HepG2 (cell line): ENCODE data around the gene KLHL18. TPM values are rescaled to one million over a fixed set of nuclear protein-coding genes. Genes with fewer than 3 reads are reported as not detected.

Experiments used
- ATAC-seq: fragments of 200-7000 bp; cut with Tn5 transposase; 3 replicates; pipeline ENCODE4 v1.9.1; 2020; ENCODE audit warnings: mild to moderate bottlenecking, moderate library complexity
- BruUV-seq: library from RNA; stranded (reverse); fragments of 400-500 nt; replicated peaks from 2 replicates; lab custom pipeline; 2021; lab: Mats Ljungman, UMichigan
- CTCF ChIA-PET: fragments of 300-600 bp; formaldehyde crosslinking; extraction: SDS; loops from one replicate; lab custom pipeline; 2021; ENCODE audit warnings: low total read pairs, inconsistent platforms, low intra/inter-chr PET ratio; lab: Yijun Ruan, JAX
- POLR2A ChIA-PET: fragments of 350-600 bp; sonication (Branson Sonifier 250); formaldehyde crosslinking; loops from one replicate; lab custom pipeline; 2020; ENCODE audit warnings: antibody characterized with exemption, inconsistent platforms; lab: Yijun Ruan, JAX
- DNase-seq: peaks from one replicate; pipeline ENCODE4 v3.0.0-alpha.2; 2015; ENCODE audit warnings: low spot score
- FAIRE-seq: peaks from 3 replicates; lab custom pipeline; 2011; peaks lifted over from hg19 to GRCh38; lab: Jason Lieb, UNC
- H2AFZ ChIP-seq: one replicate; pipeline ENCODE4 v1.6.1; 2011; ENCODE audit warnings: low read length, inconsistent platforms
- H3K27ac ChIP-seq: fragments of 300-600 bp; 3 replicates; pipeline ENCODE4 v1.8.0; 2011; ENCODE audit warnings: mixed run types, mild to moderate bottlenecking, mixed read lengths, low read length, inconsistent platforms; ENCODE audit not compliant: insufficient read depth; ENCODE audit errors: extremely low read length
- H3K27me3 ChIP-seq, 2 experiments: fragments of 200-600 bp in 1 of 2; 2 replicates in 1 of 2; 3 replicates in 1 of 2; pipeline versions ENCODE4 v1.6.0 to v1.8.0; 2011; ENCODE audit warnings: low read length in 2 of 2, mild to moderate bottlenecking in 2 of 2, moderate library complexity in 2 of 2, inconsistent platforms in 1 of 2; ENCODE audit not compliant: insufficient read depth in 2 of 2, control insufficient read depth in 1 of 2
- H3K36me3 ChIP-seq, 2 experiments: fragments of 200-600 bp in 1 of 2; replicated peaks in 1 of 2; 2 replicates in 1 of 2; 3 replicates in 1 of 2; pipeline versions ENCODE4 v1.5.1 to v1.8.0; 2011; ENCODE audit warnings: low read length in 2 of 2, inconsistent platforms in 1 of 2; ENCODE audit not compliant: insufficient read depth in 2 of 2, control insufficient read depth in 1 of 2
- H3K4me1 ChIP-seq: 2 replicates; pipeline ENCODE4 v1.5.1; 2012; ENCODE audit warnings: low read length, inconsistent platforms; ENCODE audit not compliant: insufficient read depth
- H3K4me2 ChIP-seq: 2 replicates; pipeline ENCODE4 v1.6.0; 2011; ENCODE audit warnings: low read depth, low read length, inconsistent platforms
- H3K4me3 ChIP-seq, 3 experiments: fragments of 200-600 bp in 1 of 3; sonication (generic), shearing (Covaris generic) in 1 of 3; replicated peaks in 1 of 3; 2 replicates each; pipeline ENCODE4 v1.5.1; 2011 to 2016; ENCODE audit warnings: low read length in 3 of 3, inconsistent platforms in 2 of 3, low read depth in 2 of 3, mild to moderate bottlenecking in 2 of 3, control low read depth in 1 of 3, mixed read lengths in 1 of 3; ENCODE audit not compliant: insufficient read depth in 1 of 3
- H3K79me2 ChIP-seq: one replicate; pipeline ENCODE4 v1.6.1; 2011; ENCODE audit warnings: low read length, inconsistent platforms; ENCODE audit not compliant: insufficient read depth
- H3K9ac ChIP-seq: 2 replicates; pipeline ENCODE4 v1.6.0; 2011; ENCODE audit warnings: mild to moderate bottlenecking, low read depth, low read length, inconsistent platforms; ENCODE audit not compliant: insufficient read depth
- H3K9me3 ChIP-seq: 2 replicates; pipeline ENCODE4 v1.5.1; 2012; ENCODE audit warnings: mild to moderate bottlenecking, low read length
- H4K20me1 ChIP-seq: 2 replicates; pipeline ENCODE4 v1.6.0; 2011; ENCODE audit warnings: inconsistent platforms, mild to moderate bottlenecking, low read length, moderate library complexity; ENCODE audit not compliant: insufficient read depth
- AHR ChIP-seq: IDR thresholded peaks from 2 replicates; pipeline ENCODE4 v1.6.1; 2018; ENCODE audit warnings: missing genetic modification reagents, missing compliant biosample characterization
- HMGA1 ChIP-seq: sonication (generic); formaldehyde crosslinking; conservative IDR thresholded peaks from 2 replicates; pipeline ENCODE4 v1.4.0; 2020; ENCODE audit warnings: missing genetic modification reagents
- NFATC3 ChIP-seq: sonication (generic); formaldehyde crosslinking; IDR thresholded peaks from 2 replicates; pipeline ENCODE4 v1.5.1; 2020; ENCODE audit warnings: mild to moderate bottlenecking, missing genetic modification reagents
- POLR2A ChIP-seq, 2 experiments: IDR thresholded peaks; 2 replicates each; pipeline ENCODE4 v1.6.1; 2011; ENCODE audit warnings: low read depth in 2 of 2, low read length in 2 of 2, mild to moderate bottlenecking in 1 of 2, moderate library complexity in 1 of 2; ENCODE audit not compliant: insufficient read depth in 1 of 2
- RNF2 ChIP-seq: fragments of 450-650 bp; conservative IDR thresholded peaks from 2 replicates; pipeline ENCODE4 v1.6.1; 2016; ENCODE audit warnings: low read depth
- SAP130 ChIP-seq: IDR thresholded peaks from 2 replicates; pipeline ENCODE4 v1.6.1; 2016; ENCODE audit warnings: low read depth
- ZMYM3 ChIP-seq: sonication (generic); formaldehyde crosslinking; IDR thresholded peaks from 2 replicates; pipeline ENCODE4 v1.5.1; 2020; ENCODE audit warnings: mild to moderate bottlenecking, missing genetic modification reagents
- ZNF121 ChIP-seq: sonication (generic); formaldehyde crosslinking; IDR thresholded peaks from 2 replicates; pipeline ENCODE4 v1.5.0; 2020; ENCODE audit warnings: mild to moderate bottlenecking, missing genetic modification reagents
- ZNF460 ChIP-seq: sonication (generic); formaldehyde crosslinking; IDR thresholded peaks from 2 replicates; pipeline ENCODE4 v1.5.1; 2020; ENCODE audit warnings: missing genetic modification reagents, mild to moderate bottlenecking, borderline replicate concordance
- ZNF589 ChIP-seq: sonication (generic); formaldehyde crosslinking; conservative IDR thresholded peaks from 2 replicates; pipeline ENCODE4 v1.8.0; 2022; ENCODE audit warnings: mild to moderate bottlenecking, moderate library complexity, missing genetic modification reagents
- ZNF670 ChIP-seq: sonication (generic); formaldehyde crosslinking; IDR thresholded peaks from 2 replicates; pipeline ENCODE4 v1.8.0; 2022; ENCODE audit warnings: mild to moderate bottlenecking, missing genetic modification reagents, borderline replicate concordance
- ZNF737 ChIP-seq: sonication (generic); formaldehyde crosslinking; IDR thresholded peaks from 2 replicates; pipeline ENCODE4 v1.5.0; 2020; ENCODE audit warnings: missing genetic modification reagents, mild to moderate bottlenecking, borderline replicate concordance
- ZNF768 ChIP-seq: sonication (generic); formaldehyde crosslinking; IDR thresholded peaks from 2 replicates; pipeline ENCODE4 v1.4.0; 2020; ENCODE audit warnings: missing genetic modification reagents
- ZNF816 ChIP-seq: sonication (generic); formaldehyde crosslinking; IDR thresholded peaks from 2 replicates; pipeline ENCODE4 v1.8.0; 2022; ENCODE audit warnings: missing genetic modification reagents, mild to moderate bottlenecking, borderline replicate concordance
- ZSCAN21 ChIP-seq: sonication (generic); formaldehyde crosslinking; IDR thresholded peaks from 2 replicates; pipeline ENCODE4 v1.8.0; 2022; ENCODE audit warnings: mild to moderate bottlenecking, missing genetic modification reagents, moderate library complexity, borderline replicate concordance
- WGBS: methylation state at CpG from one replicate; pipeline ENCODE4 v1.1.6; 2017; ENCODE audit warnings: low lambda C conversion rate; 5-methylcytosine and 5-hydroxymethylcytosine counted together
- in situ Hi-C: cut with HindIII; loops from 2 replicates; pipeline ENCODE4 v1.10.0; 2017; ENCODE audit warnings: low pct_unique_long_range_greater_than_20kb; ENCODE audit not compliant: extremely low pct_ligation_motif_present
- intact Hi-C: fragments of 100-400 bp; cut with micrococcal nuclease; formaldehyde crosslinking; loops from one replicate; pipeline ENCODE4 v1.10.0; 2022; ENCODE audit not compliant: unreplicated experiment
- polyA plus RNA-seq, 8 experiments: library from polyadenylated mRNA; depleted of rRNA in 3 of 8; stranded (reverse) in 7 of 8; unstranded in 1 of 8; fragments of >200 nt; fragmentation: Illumina TruSeq in 4 of 8; extraction: Trizol in 4 of 8; gene quantifications; 2 replicates each; pipeline versions ENCODE4 v1.2.1 to v1.2.3, GENCODE V29; 2011 to 2016; ENCODE audit warnings: low read depth in 4 of 8, missing spikeins in 1 of 8, mixed read lengths in 1 of 8; ENCODE audit not compliant: insufficient read depth in 1 of 8
- total RNA-seq, 5 experiments: library from RNA; depleted of rRNA; stranded (reverse); fragments of >200 nt; fragmentation: Illumina TruSeq; extraction: Trizol; gene quantifications; 2 replicates each; pipeline ENCODE4 v1.2.3, GENCODE V29; 2016; ENCODE audit warnings: low read depth in 1 of 5
- TF ChIP-seq, protein P1 (sequence below): sonication (generic); formaldehyde crosslinking; IDR thresholded peaks from 2 replicates; pipeline ENCODE4 v1.5.0; 2020; ENCODE audit warnings: mild to moderate bottlenecking, missing genetic modification reagents, moderate library complexity
- TF ChIP-seq, protein P2 (sequence below): IDR thresholded peaks from 2 replicates; pipeline ENCODE4 v1.6.1; 2016; ENCODE audit warnings: low read depth, borderline replicate concordance
- TF ChIP-seq, protein P3 (sequence below): IDR thresholded peaks from 2 replicates; pipeline ENCODE4 v1.6.1; 2016

The KLHL18 gene
- total and polyA plus RNA-seq, 2 of the 13 experiments (the other 11 are each of a cell fraction or from before 2014, with no cell fraction given) = 17.5 to 18.8 TPM

DNA sequence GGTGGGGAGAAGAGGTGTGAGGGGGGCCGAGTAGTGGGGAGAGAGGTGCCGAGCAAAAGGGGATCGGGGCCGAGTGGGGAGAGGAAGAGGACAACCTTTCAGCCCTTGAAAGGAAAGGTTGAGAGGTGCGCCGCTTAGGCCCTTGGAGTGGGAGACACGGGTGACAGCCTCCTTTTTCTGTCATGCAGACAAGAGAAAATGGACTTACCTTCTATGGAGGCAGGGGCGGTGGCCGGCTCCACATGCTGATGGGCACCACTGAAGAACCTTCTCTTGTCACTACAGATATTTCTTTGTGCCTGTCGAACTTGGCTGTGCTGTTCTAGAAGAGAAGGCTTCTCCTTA, 421 bp downstream of the KLHL18 start (continued):
- TF ChIP-seq ZNF816 (CRISPR knock-in tag) = 0 out of 2 replicates have a peak, but pooled peaks have one; percentile 25
- 0 out of 2 replicates have a peak, but pooled peaks have one; percentile 47 for TF ChIP-seq ZNF670 (CRISPR knock-in tag)
- TF ChIP-seq AHR (CRISPR knock-in tag) = no peak
- no peak for TF ChIP-seq RNF2
- no peak for TF ChIP-seq ZNF589 (CRISPR knock-in tag)

DNA sequence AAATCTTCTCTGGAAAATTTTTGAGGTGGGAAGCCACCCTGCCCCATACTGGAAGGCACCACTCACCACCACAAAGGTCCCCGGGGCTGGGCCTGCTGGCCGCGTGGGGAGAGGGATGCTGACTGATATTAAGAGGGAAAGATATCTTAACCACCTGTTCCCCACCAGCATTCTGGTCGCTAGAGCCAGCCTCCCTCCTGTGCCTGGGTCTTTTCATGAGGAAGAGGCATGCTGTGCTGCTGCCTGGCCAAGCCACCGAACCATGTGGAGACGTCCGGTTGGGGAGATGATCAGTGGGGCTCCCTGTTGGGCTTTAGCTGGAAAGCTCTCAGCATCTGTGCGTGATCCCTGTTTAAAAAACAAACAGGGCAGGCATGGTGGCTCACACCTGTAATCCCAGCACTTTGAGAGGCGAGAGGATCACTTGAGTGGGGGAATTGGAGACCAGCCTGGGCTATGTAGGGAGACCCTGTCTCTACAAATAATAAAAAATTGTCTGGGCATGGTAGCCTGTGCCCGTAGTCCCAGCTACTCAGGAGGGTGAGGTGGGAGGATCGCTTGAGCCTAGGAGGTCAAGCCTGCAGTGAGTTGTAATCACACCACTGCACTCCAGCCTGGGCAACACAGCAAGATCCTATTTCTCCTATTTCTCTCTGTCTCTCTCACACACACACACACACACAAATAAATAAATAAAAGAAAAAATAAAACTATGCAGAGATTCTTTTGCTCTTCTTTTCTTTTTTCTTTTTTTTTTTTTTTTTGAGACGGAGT, 1.0 kb downstream of the KLHL18 start:
- WGBS = 21% methylated on average over 12 of the region's 12 CpGs
- peak; percentile 13 for ATAC-seq
- TF ChIP-seq, protein P1, sequence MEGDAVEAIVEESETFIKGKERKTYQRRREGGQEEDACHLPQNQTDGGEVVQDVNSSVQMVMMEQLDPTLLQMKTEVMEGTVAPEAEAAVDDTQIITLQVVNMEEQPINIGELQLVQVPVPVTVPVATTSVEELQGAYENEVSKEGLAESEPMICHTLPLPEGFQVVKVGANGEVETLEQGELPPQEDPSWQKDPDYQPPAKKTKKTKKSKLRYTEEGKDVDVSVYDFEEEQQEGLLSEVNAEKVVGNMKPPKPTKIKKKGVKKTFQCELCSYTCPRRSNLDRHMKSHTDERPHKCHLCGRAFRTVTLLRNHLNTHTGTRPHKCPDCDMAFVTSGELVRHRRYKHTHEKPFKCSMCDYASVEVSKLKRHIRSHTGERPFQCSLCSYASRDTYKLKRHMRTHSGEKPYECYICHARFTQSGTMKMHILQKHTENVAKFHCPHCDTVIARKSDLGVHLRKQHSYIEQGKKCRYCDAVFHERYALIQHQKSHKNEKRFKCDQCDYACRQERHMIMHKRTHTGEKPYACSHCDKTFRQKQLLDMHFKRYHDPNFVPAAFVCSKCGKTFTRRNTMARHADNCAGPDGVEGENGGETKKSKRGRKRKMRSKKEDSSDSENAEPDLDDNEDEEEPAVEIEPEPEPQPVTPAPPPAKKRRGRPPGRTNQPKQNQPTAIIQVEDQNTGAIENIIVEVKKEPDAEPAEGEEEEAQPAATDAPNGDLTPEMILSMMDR = 0 out of 2 replicates have a peak, but pooled peaks have one; percentile 4
- TF ChIP-seq ZNF768 (CRISPR knock-in tag) = 0 out of 2 replicates have a peak, but pooled peaks have one; percentile 18
- peak; percentile 97 for TF ChIP-seq ZNF121 (CRISPR knock-in tag)
- TF ChIP-seq ZSCAN21 (CRISPR knock-in tag) = no peak
- TF ChIP-seq, protein P2, sequence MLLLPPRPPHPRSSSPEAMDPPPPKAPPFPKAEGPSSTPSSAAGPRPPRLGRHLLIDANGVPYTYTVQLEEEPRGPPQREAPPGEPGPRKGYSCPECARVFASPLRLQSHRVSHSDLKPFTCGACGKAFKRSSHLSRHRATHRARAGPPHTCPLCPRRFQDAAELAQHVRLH (CRISPR knock-in tag) = 0 out of 2 replicates have a peak, but pooled peaks have one; percentile 38
- no peak for TF ChIP-seq ZNF816 (CRISPR knock-in tag)
- TF ChIP-seq POLR2A (IDR thresholded peaks at IDR 0.05; ENCODE audit: insufficient read depth in 1 of 2, low read depth in 2 of 2, low read length in 2 of 2) = peak in 1 of 2 experiments; percentile 38; a peak in 1 of 4 replicates
- TF ChIP-seq, protein P3, sequence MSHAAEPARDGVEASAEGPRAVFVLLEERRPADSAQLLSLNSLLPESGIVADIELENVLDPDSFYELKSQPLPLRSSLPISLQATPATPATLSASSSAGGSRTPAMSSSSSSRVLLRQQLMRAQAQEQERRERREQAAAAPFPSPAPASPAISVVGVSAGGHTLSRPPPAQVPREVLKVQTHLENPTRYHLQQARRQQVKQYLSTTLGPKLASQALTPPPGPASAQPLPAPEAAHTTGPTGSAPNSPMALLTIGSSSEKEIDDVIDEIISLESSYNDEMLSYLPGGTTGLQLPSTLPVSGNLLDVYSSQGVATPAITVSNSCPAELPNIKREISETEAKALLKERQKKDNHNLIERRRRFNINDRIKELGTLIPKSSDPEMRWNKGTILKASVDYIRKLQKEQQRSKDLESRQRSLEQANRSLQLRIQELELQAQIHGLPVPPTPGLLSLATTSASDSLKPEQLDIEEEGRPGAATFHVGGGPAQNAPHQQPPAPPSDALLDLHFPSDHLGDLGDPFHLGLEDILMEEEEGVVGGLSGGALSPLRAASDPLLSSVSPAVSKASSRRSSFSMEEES (CRISPR knock-in tag) = no peak
- no peak for TF ChIP-seq ZNF737
- TF ChIP-seq SAP130 (CRISPR knock-in tag) = peak; percentile 45; the same call in 1 of the 2 replicates
- peak; percentile 58; the same call in 1 of the 2 replicates for TF ChIP-seq ZNF460 (CRISPR knock-in tag)
- no peak for TF ChIP-seq HMGA1
- no peak for TF ChIP-seq NFATC3 (CRISPR knock-in tag)
- TF ChIP-seq ZMYM3 (CRISPR knock-in tag) = peak; percentile 20; the same call in 1 of the 2 replicates

More for the DNA sequence above, 1.0 kb downstream of the KLHL18 start:
- Histone ChIP-seq H3K4me3 (peak overlapping the region; percentile 74 to 89 (median 86)), H3K27ac (peak overlapping the region; percentile 86), H4K20me1 (no peaks in the 10 kb centered on the region), H3K9ac (peak overlapping the region; percentile 87), H3K4me1 (peaks cover 44% of the 10 kb centered on the region), H3K4me2 (peak overlapping the region; percentile 82), H3K36me3 (peaks cover 0 to 7% of the 10 kb centered on the region in 2 experiments; a peak in 2 of 5 replicates), H3K27me3 (no peaks in the 10 kb centered on the region; a peak in 1 of 5 replicates), H3K79me2 (peaks cover 52% of the 10 kb centered on the region), H3K9me3 (no peaks in the 10 kb centered on the region), H2AFZ (no peak overlapping the region)
- ChIA-PET POLR2A (interaction anchor here (1.1 to 2.6 kb wide), 3 partner anchors 10 to 96 kb away, joined by 3 to 12 read pairs (median 9); partner anchors contain the start of gene PTPN23), CTCF (interaction anchor here (1.6 kb wide), 1 partner anchor 33 kb away, joined by 3 read pairs; no protein-coding TSS in a partner anchor)
- DNase-seq = no peak
- intact Hi-C loops = no loop called here
- TSS peak; percentile 87 for BruUV-seq
- peak; percentile 12 for FAIRE-seq
- in situ Hi-C loops = loop anchor here (5.0 kb wide), 1 partner anchor 39 kb away; no protein-coding TSS in a partner anchor
